GM19467 (cell line): ENCODE measurements around the gene PEAK1.

Source experiments
- ATAC-seq: cut with Tn5 transposase; IDR thresholded peaks from one replicate; pipeline ENCODE4 v1.9.1; 2021; ENCODE audit warnings: mild to moderate bottlenecking, moderate library complexity; ENCODE audit not compliant: unreplicated experiment

The PEAK1 gene

GRCh38 chr15:77402740-77403379 is 17.0 kb downstream of the PEAK1 start:
- ATAC-seq: no peak

- ATAC-seq: no peak
Measured at GRCh38 chr15:77400258-77400657, 19.6 kb downstream of the PEAK1 start.

GRCh38 chr15:77398927-77399326 is 21.0 kb downstream of the PEAK1 start:
- ATAC-seq: no peak

- no peak for ATAC-seq
Measured at GRCh38 chr15:77396692-77397091, 23.2 kb downstream of the PEAK1 start.

- no peak for ATAC-seq
Measured at GRCh38 chr15:77395013-77395774, 24.7 kb downstream of the PEAK1 start.

GRCh38 chr15:77393471-77393840 is 26.4 kb downstream of the PEAK1 start:
- no peak for ATAC-seq

- ATAC-seq: no peak
Measured at GRCh38 chr15:77392762-77393470, 27.0 kb downstream of the PEAK1 start.

- ATAC-seq: no peak
Measured at GRCh38 chr15:77391372-77391951, 28.4 kb downstream of the PEAK1 start.

- ATAC-seq: no peak
Measured at GRCh38 chr15:77387365-77388105, 32.4 kb downstream of the PEAK1 start.

GRCh38 chr15:77386626-77387025 is 33.3 kb downstream of the PEAK1 start:
- ATAC-seq: no peak

- ATAC-seq: no peak
Measured at GRCh38 chr15:77384589-77385359, 35.1 kb downstream of the PEAK1 start.

GRCh38 chr15:77384086-77384485 is 35.8 kb downstream of the PEAK1 start:
- ATAC-seq: no peak

- ATAC-seq: no peak
Measured at GRCh38 chr15:77380033-77380432, 39.9 kb downstream of the PEAK1 start.

- no peak for ATAC-seq
Measured at GRCh38 chr15:77376770-77377169, 43.1 kb downstream of the PEAK1 start.

- no peak for ATAC-seq
Measured at GRCh38 chr15:77375133-77375532, 44.8 kb downstream of the PEAK1 start.

GRCh38 chr15:77373441-77373840 is 46.5 kb downstream of the PEAK1 start:
- no peak for ATAC-seq

- no peak for ATAC-seq
Measured at GRCh38 chr15:77371850-77372563, 47.9 kb downstream of the PEAK1 start.

GRCh38 chr15:77370580-77370979 is 49.3 kb downstream of the PEAK1 start:
- no peak for ATAC-seq

- no peak for ATAC-seq
Measured at GRCh38 chr15:77369168-77369567, 50.7 kb downstream of the PEAK1 start.

GRCh38 chr15:77367631-77368030 is 52.3 kb downstream of the PEAK1 start:
- no peak for ATAC-seq
